Measurements from ENCODE around the gene ZNF69.
"Not testable (repeated sequence)": the region's sequence is repeated elsewhere in the genome, so short reads cannot be mapped to it uniquely, and the experiment has no call there.

ZNF69 gene

GRCh38 chr19:11944656-11945055, 57.1 kb downstream of the ZNF69 start:
- H3K9me3 ChIP-seq (ENCODE audit: control insufficient read depth, low read length): peaks cover 11% of the 10 kb centered on the region
- H3K27ac ChIP-seq: no peak overlapping the region
- H3K27me3 ChIP-seq (ENCODE audit: control insufficient read depth, insufficient read depth, low read length): no peaks in the 10 kb centered on the region
- no peak overlapping the region for H3K9ac ChIP-seq
- peaks cover 27% of the 10 kb centered on the region for H3K79me2 ChIP-seq
- H2AFZ ChIP-seq: no peak overlapping the region
- H3K4me1 ChIP-seq: no peaks in the 10 kb centered on the region
- peaks cover 23% of the 10 kb centered on the region for H3K36me3 ChIP-seq (ENCODE audit: control insufficient read depth, insufficient read depth, low read length)
- H3K4me3 ChIP-seq (ENCODE audit: low read depth, low read length): no peak overlapping the region
- no peak for TF ChIP-seq CTCF (IDR thresholded peaks at IDR 0.05)
- no peak overlapping the region for H3K4me2 ChIP-seq (ENCODE audit: low read length)

- no peak for TF ChIP-seq CTCF (IDR thresholded peaks at IDR 0.05)
- Histone ChIP-seq H3K9me3 (ENCODE audit: control insufficient read depth, low read length) (peaks cover 20% of the 10 kb centered on the region), H3K27me3 (ENCODE audit: control insufficient read depth, insufficient read depth, low read length) (no peaks in the 10 kb centered on the region), H3K79me2 (peaks cover 2% of the 10 kb centered on the region), H3K27ac (no peak overlapping the region), H3K9ac (no peak overlapping the region), H2AFZ (no peak overlapping the region), H3K4me2 (ENCODE audit: low read length) (no peak overlapping the region), H3K36me3 (ENCODE audit: control insufficient read depth, insufficient read depth, low read length) (peaks cover 32% of the 10 kb centered on the region), H3K4me1 (no peaks in the 10 kb centered on the region), H3K4me3 (ENCODE audit: low read depth, low read length) (no peak overlapping the region)
These were observed 61.1 kb downstream of the ZNF69 start for GRCh38 chr19:11948646-11949045.

- Histone ChIP-seq H2AFZ (no peak overlapping the region), H3K4me3 (ENCODE audit: low read depth, low read length) (no peak overlapping the region), H3K4me2 (ENCODE audit: low read length) (no peak overlapping the region), H3K4me1 (no peaks in the 10 kb centered on the region), H3K27me3 (ENCODE audit: control insufficient read depth, insufficient read depth, low read length) (no peaks in the 10 kb centered on the region), H3K79me2 (no peaks in the 10 kb centered on the region), H3K9me3 (ENCODE audit: control insufficient read depth, low read length) (peaks cover 20% of the 10 kb centered on the region), H3K9ac (no peak overlapping the region), H3K27ac (no peak overlapping the region), H3K36me3 (ENCODE audit: control insufficient read depth, insufficient read depth, low read length) (peaks cover 32% of the 10 kb centered on the region)
- TF ChIP-seq CTCF (IDR thresholded peaks at IDR 0.05): no peak
These were observed 61.6 kb downstream of the ZNF69 start for GRCh38 chr19:11949201-11949600.

- not testable (repeated sequence) for H3K27me3 ChIP-seq (ENCODE audit: control insufficient read depth, insufficient read depth, low read length); H3K79me2 ChIP-seq; H3K4me3 ChIP-seq (ENCODE audit: low read depth, low read length); H3K4me2 ChIP-seq (ENCODE audit: low read length); H3K4me1 ChIP-seq; H3K9ac ChIP-seq; H2AFZ ChIP-seq; H3K27ac ChIP-seq
- Histone ChIP-seq H3K36me3 (ENCODE audit: control insufficient read depth, insufficient read depth, low read length) (peaks cover 32% of the 10 kb centered on the region), H3K9me3 (ENCODE audit: control insufficient read depth, low read length) (peaks cover 20% of the 10 kb centered on the region)
These were observed 62.1 kb downstream of the ZNF69 start for GRCh38 chr19:11949614-11950080.

GRCh38 chr19:11950312-11950711, 62.7 kb downstream of the ZNF69 start:
- peaks cover 20% of the 10 kb centered on the region for H3K9me3 ChIP-seq (ENCODE audit: control insufficient read depth, low read length)

More at GRCh38 chr19:11950312-11950711, 62.7 kb downstream of the ZNF69 start:
- Histone ChIP-seq H3K4me2 (ENCODE audit: low read length) (no peak overlapping the region), H3K4me1 (no peaks in the 10 kb centered on the region), H3K9ac (no peak overlapping the region), H3K36me3 (ENCODE audit: control insufficient read depth, insufficient read depth, low read length) (peaks cover 32% of the 10 kb centered on the region), H3K27ac (no peak overlapping the region), H3K79me2 (no peaks in the 10 kb centered on the region), H3K27me3 (ENCODE audit: control insufficient read depth, insufficient read depth, low read length) (no peaks in the 10 kb centered on the region), H3K4me3 (ENCODE audit: low read depth, low read length) (no peak overlapping the region), H2AFZ (no peak overlapping the region)
- TF ChIP-seq CTCF (IDR thresholded peaks at IDR 0.05): no peak
